COR-L47 (cell line): ENCODE data around the gene KLRK1.
"Not testable (repeated sequence)": the region's sequence is repeated elsewhere in the genome, so short reads cannot be mapped to it uniquely, and the experiment has no call there.

ENCODE experiments used
- DNase-seq: peaks from one replicate; lab custom pipeline; 2025; lab: John Stamatoyannopoulos, UW

KLRK1 gene

GRCh38 chr12:10389904-10390303 is at the start of gene KLRK1:
TSS of gene KLRK1 (minus strand) at chr12:10390041. CDS start at chr12:10388810, 1,231 bp downstream.
- DNase-seq = no peak

DNA sequence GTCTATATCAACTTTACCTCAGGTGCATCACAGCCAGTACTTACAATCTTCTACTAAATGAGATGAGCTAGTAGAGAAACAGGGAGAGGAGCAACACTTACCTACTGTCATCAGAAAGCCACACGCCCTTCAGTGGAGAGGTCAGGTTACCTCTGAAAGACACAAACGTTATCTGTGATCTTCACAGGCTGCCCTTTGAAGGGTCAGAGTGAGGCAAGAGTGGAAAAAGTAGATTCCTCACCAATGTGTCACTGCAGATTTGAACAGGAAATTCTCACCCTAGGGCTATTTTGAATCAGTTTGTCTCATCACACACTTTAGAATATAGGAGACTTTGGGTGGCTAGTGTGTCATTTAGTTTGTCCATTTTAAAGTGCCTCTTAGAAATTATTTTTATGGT is 47.8 kb upstream of the KLRK1 start:
- not testable (repeated sequence) for DNase-seq

DNA sequence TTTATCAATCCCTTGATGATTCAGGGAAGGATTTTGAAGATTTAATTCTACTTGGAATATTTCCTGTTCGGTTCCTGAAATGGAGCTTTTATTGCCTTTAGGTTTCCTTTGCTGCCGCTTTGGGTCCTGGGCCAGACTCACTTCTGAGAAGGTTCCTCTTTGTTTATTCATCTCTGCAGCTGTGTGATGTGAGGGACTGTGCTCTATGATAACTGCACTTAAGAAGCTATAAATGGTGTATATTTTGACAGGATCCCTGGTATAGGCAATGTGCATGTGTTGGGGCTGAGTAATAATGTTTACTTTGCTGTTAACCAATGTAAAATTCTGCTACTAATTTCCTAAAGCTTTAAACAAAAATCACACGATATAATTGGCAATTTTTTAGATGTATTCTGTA is 46.0 kb upstream of the KLRK1 start, which contains the start of gene KLRC2:
TSS of gene KLRC2 (minus strand) at position 195 of the 400 bp plus-strand sequence. CDS start at position 171, 24 bp downstream.
- DNase-seq = not testable (repeated sequence)

GRCh38 chr12:10430623-10431022 is 40.8 kb upstream of the KLRK1 start:
- DNase-seq = not testable (repeated sequence)

GRCh38 chr12:10425938-10426337 is 36.1 kb upstream of the KLRK1 start:
- DNase-seq = not testable (repeated sequence)

DNA sequence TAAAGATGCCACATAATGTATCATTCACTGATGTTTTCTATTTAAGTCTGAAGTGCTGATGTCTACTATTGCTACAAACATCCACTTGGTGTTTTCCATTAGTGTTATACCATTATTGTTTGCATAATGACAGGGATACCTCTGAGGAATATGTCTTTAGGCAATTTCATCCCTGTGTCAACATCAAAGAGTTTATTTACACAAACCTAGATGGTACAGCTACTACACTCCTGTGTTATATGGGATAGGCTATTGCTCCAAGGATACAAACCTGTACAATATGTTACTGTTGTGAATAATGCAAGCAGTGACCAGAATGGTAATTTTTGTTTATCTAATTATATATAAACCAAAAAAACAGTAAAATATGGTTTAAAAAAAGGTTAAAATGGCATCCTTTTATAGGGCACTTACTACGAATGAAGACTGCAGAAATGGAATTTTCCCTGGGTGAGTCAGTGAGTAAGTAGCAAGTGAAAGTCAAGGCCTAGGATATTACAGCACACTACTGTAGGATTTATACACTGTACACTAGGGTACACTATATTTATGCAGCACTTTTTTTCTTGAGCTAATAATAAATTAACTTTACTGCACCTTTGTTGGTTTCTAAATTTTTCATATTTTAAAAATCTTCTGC is 34.5 kb upstream of the KLRK1 start:
- not testable (repeated sequence) for DNase-seq

GRCh38 chr12:10422159-10422558 is 32.3 kb upstream of the KLRK1 start:
- DNase-seq = not testable (repeated sequence)

DNA sequence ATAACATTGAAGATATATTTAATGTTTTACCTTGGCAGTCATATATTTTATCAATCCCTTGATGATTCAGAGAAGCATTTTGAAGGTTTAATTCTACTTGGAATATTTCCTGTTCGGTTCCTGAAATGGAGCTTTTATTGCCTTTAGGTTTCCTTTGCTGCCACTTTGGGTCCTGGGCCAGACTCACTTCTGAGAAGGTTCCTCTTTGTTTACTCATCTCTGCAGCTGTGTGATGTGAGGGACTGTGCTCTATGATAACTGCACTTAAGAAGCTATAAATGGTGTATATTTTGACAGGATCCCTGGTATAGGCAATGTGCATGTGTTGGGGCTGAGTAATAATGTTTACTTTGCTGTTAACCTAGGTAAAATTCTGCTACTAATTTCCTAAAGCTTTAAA is 30.5 kb upstream of the KLRK1 start, which contains the start of gene KLRC3:
TSS of gene KLRC3 (minus strand) at position 262 of the 400 bp plus-strand sequence. CDS start at position 217, 45 bp downstream.
- DNase-seq = not testable (repeated sequence)

- no peak for DNase-seq
Observed at GRCh38 chr12:10409392-10409791, 19.6 kb upstream of the KLRK1 start, which contains the start of gene KLRC4. TSS of gene KLRC4 (minus strand) at chr12:10409757. CDS start at chr12:10409575, 182 bp downstream.

- DNase-seq = no peak
Observed at GRCh38 chr12:10408842-10409241, 19.0 kb upstream of the KLRK1 start.

DNA sequence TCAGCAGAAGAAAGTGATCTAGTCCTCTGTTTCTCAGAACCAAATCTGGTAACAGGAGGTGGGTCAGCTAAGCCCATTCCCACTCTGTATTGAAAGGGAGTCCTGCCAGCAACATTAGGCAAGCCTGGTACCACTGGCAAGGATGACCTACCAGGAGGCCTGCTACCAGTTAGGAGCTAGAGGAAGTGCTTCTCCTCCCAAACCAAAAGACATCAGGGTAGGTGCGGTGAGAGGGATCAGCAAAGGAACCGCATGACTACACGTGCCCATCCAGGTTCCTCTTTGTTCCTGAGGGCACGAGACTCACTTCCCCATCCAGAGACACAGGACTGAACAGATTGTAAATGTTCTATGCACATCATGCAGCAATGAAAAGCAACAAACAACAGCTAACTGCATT is 16.9 kb upstream of the KLRK1 start:
- DNase-seq = no peak

GRCh38 chr12:10405294-10405693 is 15.5 kb upstream of the KLRK1 start:
- DNase-seq = no peak

DNA sequence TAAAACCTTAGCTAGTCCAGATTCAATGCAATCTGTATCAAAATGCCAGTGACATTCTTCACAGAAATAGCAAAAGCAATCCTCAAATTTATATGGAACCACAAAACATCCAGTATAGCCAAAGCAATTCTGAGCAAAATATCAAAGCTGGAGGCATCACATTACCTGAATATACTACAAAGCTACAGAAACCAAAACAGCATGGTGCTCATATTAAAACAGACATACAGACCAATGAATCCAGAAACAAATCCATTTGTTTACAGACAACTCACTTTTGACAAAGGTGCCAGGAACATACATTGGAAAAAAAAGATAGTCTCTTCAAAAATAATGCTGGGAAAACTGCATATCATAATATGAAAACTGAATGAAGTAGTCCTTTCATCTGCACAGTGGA is 15.0 kb upstream of the KLRK1 start:
- DNase-seq = no peak

GRCh38 chr12:10400829-10401228 is 11.0 kb upstream of the KLRK1 start:
- DNase-seq = no peak

DNA sequence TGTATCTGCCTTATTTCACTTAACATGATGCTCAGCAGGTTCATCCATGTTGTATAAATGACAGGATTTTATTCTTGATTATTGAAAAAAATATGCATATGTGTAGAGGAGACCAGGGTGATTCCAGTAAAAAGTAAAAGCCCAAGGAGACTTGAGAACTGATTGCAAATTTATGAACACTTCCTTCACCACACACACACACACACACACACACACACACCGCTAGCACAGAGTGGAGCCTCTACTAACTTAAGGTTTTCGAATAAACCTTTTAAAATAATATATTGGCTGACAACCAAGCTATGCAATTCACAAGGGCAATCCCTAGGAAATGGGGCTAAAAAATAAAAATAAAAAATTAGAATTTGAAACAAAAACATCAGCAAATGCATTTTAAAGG is 8.3 kb upstream of the KLRK1 start:
- DNase-seq = no peak

GRCh38 chr12:10397296-10397695 is 7.5 kb upstream of the KLRK1 start:
- no peak for DNase-seq

GRCh38 chr12:10396176-10396575 is 6.3 kb upstream of the KLRK1 start:
- DNase-seq = not testable (repeated sequence)

DNA sequence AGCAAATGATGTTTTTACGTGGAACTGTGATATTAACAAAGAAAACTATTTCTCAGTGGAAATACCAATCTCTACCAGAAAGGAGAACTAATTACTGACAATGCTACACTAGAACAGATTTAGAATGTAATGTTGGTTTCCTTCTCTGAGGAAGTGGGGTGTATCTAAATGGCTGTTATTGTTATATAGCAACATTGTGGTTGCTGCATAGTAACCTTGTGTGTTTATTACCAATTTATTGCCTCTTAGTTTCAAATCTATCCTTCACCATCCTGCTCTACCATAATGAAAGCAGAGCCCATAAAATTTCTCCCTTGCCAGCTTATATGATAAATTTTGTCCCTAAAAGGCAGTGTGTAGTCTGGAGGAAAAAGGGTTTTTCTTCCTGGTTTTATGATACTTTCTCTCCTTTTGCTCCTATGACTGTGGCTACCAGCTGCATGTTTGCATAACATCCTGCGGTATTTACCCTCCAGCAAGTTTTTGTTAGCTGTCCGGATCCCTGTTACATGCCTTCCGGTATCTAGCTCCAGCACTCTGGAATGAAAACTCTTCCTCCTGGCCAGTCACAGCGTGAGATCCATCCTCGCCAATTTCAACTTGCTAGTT is 5.7 kb upstream of the KLRK1 start:
- DNase-seq = no peak

- DNase-seq = not testable (repeated sequence)
Observed at GRCh38 chr12:10394531-10395152, 4.8 kb upstream of the KLRK1 start.

DNA sequence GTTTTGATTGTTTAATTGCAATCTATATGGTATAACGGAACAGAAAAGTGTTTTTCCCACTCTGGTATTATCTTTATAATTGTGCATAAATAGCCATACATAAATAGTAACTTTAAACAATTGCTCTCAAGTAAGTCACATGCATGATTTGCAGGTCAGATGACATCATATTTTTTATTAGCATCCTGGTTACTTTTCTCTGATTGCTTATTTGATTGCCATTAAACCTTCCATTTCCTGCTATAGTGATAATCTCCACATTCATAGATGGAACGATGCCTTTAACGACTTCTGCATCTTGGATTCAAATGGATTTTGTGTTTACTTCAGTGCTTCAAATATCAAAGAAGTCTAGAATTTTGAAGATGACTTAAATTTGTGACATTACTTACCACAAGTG is 3.5 kb upstream of the KLRK1 start:
- no peak for DNase-seq

DNA sequence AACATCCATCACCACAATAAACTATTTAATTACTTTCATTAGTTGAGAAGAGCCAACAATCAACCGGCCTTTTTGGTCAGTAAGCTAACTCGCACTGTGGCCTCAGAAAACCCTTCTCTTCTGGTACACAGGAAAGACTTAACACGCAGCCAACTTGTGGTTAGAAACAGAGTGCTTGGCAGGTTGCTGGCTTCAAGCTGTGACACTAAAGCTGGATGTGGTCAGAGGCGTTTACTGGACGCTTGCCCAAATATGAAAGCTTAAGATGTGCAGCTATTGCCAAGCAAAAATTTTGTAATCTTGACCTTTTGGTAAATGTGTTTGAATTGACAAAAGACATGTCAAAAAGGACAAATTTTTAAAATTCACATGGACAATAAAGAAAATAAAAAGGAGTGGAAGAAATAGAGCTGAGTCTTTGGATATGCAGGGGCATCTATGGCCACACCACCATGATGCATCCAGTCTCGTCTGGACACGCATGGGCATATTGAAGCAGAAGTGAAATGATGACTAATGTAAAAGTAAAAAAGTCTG is 2.6 kb upstream of the KLRK1 start:
- no peak for DNase-seq

DNA sequence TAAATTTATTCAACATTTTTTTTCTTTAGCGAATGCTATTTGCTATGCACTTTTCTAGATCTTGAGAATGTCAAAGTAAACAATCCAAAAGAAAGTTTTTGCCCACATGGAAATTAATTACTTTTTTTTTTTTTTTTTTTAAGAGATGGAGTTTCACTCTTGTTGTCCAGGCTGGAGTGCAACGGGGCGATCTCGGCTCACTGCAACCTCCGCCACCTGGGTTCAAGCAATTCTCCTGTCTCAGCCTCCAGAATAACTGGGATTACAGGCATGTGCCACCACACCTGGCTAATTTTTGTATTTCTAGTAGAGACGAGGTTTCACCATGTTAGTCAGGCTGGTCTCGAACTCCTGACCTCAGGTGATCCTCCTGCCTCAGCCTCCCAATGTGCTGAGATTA is 1.1 kb upstream of the KLRK1 start:
- not testable (repeated sequence) for DNase-seq
